Measurements from ENCODE around the gene SCAND1.
"Not testable (repeated sequence)": the region's sequence is repeated elsewhere in the genome, so short reads cannot be mapped to it uniquely, and the experiment has no call there.

The SCAND1 gene

GRCh38 chr20:35954200-35954906 lies at the start of gene SCAND1:
TSS of gene SCAND1 (minus strand) at chr20:35954502. CDS start at chr20:35954284, 218 bp downstream.
- peak; percentile 94 for DNase-seq (ENCODE audit: low read depth)

- no peak for DNase-seq (ENCODE audit: low read depth)
These were observed 49.7 kb upstream of the SCAND1 start for GRCh38 chr20:36004045-36004444.

- DNase-seq (ENCODE audit: low read depth): no peak
These were observed 48.6 kb upstream of the SCAND1 start for GRCh38 chr20:36002855-36003254.

- not testable (repeated sequence) for DNase-seq (ENCODE audit: low read depth)
These were observed 47.0 kb upstream of the SCAND1 start for GRCh38 chr20:36001331-36001730.

- DNase-seq (ENCODE audit: low read depth): not testable (repeated sequence)
These were observed 42.2 kb upstream of the SCAND1 start for GRCh38 chr20:35996492-35996891.

- peak; percentile 71 for DNase-seq (ENCODE audit: low read depth)
These were observed 40.7 kb upstream of the SCAND1 start for GRCh38 chr20:35994994-35995453.

- DNase-seq (ENCODE audit: low read depth): peak; percentile 22
These were observed 38.5 kb upstream of the SCAND1 start for GRCh38 chr20:35992713-35993335.

GRCh38 chr20:35991142-35991771 lies 37.0 kb upstream of the SCAND1 start:
- no peak for DNase-seq (ENCODE audit: low read depth)

- DNase-seq (ENCODE audit: low read depth): no peak
These were observed 34.7 kb upstream of the SCAND1 start for GRCh38 chr20:35988910-35989463.

GRCh38 chr20:35985806-35986205 lies 31.5 kb upstream of the SCAND1 start:
- DNase-seq (ENCODE audit: low read depth): no peak

- DNase-seq (ENCODE audit: low read depth): no peak
These were observed 30.1 kb upstream of the SCAND1 start for GRCh38 chr20:35984382-35984781.

- no peak for DNase-seq (ENCODE audit: low read depth)
These were observed 27.7 kb upstream of the SCAND1 start for GRCh38 chr20:35981969-35982368.

GRCh38 chr20:35979544-35979943 lies 25.2 kb upstream of the SCAND1 start:
- no peak for DNase-seq (ENCODE audit: low read depth)

- no peak for DNase-seq (ENCODE audit: low read depth)
These were observed 23.8 kb upstream of the SCAND1 start for GRCh38 chr20:35978041-35978513.

- DNase-seq (ENCODE audit: low read depth): no peak
These were observed 21.5 kb upstream of the SCAND1 start for GRCh38 chr20:35975576-35976373.

- no peak for DNase-seq (ENCODE audit: low read depth)
These were observed 20.0 kb upstream of the SCAND1 start for GRCh38 chr20:35974256-35974655.

GRCh38 chr20:35972462-35972861 lies 18.2 kb upstream of the SCAND1 start:
- no peak for DNase-seq (ENCODE audit: low read depth)

- DNase-seq (ENCODE audit: low read depth): no peak
These were observed 17.7 kb upstream of the SCAND1 start for GRCh38 chr20:35971981-35972380.

- DNase-seq (ENCODE audit: low read depth): no peak
These were observed 14.6 kb upstream of the SCAND1 start for GRCh38 chr20:35968930-35969329.

- no peak for DNase-seq (ENCODE audit: low read depth)
These were observed 13.8 kb upstream of the SCAND1 start, which contains the start of gene CNBD2 for GRCh38 chr20:35967979-35968640. TSS of gene CNBD2 (plus strand) at chr20:35968590. CDS start at chr20:35968763, 173 bp downstream.

GRCh38 chr20:35963878-35964277 lies 9.6 kb upstream of the SCAND1 start:
- DNase-seq (ENCODE audit: low read depth): no peak

Measured in activated gamma-delta T cell treated with anti-CD3 and anti-CD28 coated beads, Interleukin-2, amount 50 U/mL, for 16 hours (primary cell).